Muscle layer of duodenum (tissue), 2 donors: ENCODE results near the gene CIROP.
A peak's percentile ranks its signal among the peaks of the same experiment; 100 is the strongest.

Experiments used
- H3K27ac ChIP-seq: one replicate; pipeline ENCODE4 v1.7.0; 2013; ENCODE audit warnings: mild to moderate bottlenecking, low read length
- H3K27me3 ChIP-seq: one replicate; pipeline ENCODE4 v1.7.0; 2013; ENCODE audit warnings: low read depth, mild to moderate bottlenecking, control low read depth, low read length
- H3K36me3 ChIP-seq, 2 donors: one replicate each; pipeline ENCODE4 v1.7.0; 2013; ENCODE audit warnings: low read length in 2 of 2, control low read depth in 1 of 2, mild to moderate bottlenecking in 1 of 2; ENCODE audit not compliant: insufficient read depth in 2 of 2, control insufficient read depth in 1 of 2
- H3K4me1 ChIP-seq, 2 donors: one replicate each; pipeline ENCODE4 v1.7.0; 2013; ENCODE audit warnings: low read length in 2 of 2, mild to moderate bottlenecking in 2 of 2, control low read depth in 1 of 2, moderate library complexity in 1 of 2; ENCODE audit not compliant: insufficient read depth in 2 of 2, control insufficient read depth in 1 of 2
- H3K4me3 ChIP-seq, 2 donors: one replicate each; pipeline ENCODE4 v1.7.0; 2013; ENCODE audit warnings: low read length in 2 of 2, low read depth in 1 of 2, mild to moderate bottlenecking in 1 of 2
- H3K9me3 ChIP-seq, 2 donors: one replicate each; pipeline ENCODE4 v1.7.0; 2013; ENCODE audit warnings: low read length in 2 of 2, control low read depth in 1 of 2, mild to moderate bottlenecking in 1 of 2; ENCODE audit not compliant: control insufficient read depth in 1 of 2
- donor health status: healthy.

Gene CIROP

GRCh38 chr14:23129759-23130316 lies 25.0 kb upstream of the CIROP start:
- H3K36me3 ChIP-seq: peaks cover 8 to 24% of the 10 kb centered on the region in 2 donors
- H3K4me3 ChIP-seq: no peak overlapping the region
- no peak overlapping the region for H3K27ac ChIP-seq
- no peaks in the 10 kb centered on the region for H3K9me3 ChIP-seq
- peaks cover 0 to 6% of the 10 kb centered on the region in 2 donors for H3K4me1 ChIP-seq
- H3K27me3 ChIP-seq: no peaks in the 10 kb centered on the region

GRCh38 chr14:23128969-23129758 lies 24.4 kb upstream of the CIROP start:
- no peak overlapping the region for H3K27ac ChIP-seq
- H3K4me3 ChIP-seq: no peak overlapping the region
- H3K27me3 ChIP-seq: no peaks in the 10 kb centered on the region
- H3K4me1 ChIP-seq: peaks cover 0 to 6% of the 10 kb centered on the region in 2 donors
- peaks cover 8 to 24% of the 10 kb centered on the region in 2 donors for H3K36me3 ChIP-seq
- no peaks in the 10 kb centered on the region for H3K9me3 ChIP-seq

- Histone ChIP-seq H3K36me3 (peaks cover 8 to 24% of the 10 kb centered on the region in 2 donors), H3K4me1 (peaks cover 0 to 6% of the 10 kb centered on the region in 2 donors), H3K9me3 (no peaks in the 10 kb centered on the region), H3K27me3 (no peaks in the 10 kb centered on the region), H3K4me3 (no peak overlapping the region), H3K27ac (no peak overlapping the region)
Measured at GRCh38 chr14:23127861-23128260, 23.1 kb upstream of the CIROP start.

- H3K4me1 ChIP-seq: peaks cover 0 to 6% of the 10 kb centered on the region in 2 donors
- H3K36me3 ChIP-seq: peaks cover 8 to 22% of the 10 kb centered on the region in 2 donors
- H3K27ac ChIP-seq: no peak overlapping the region
- H3K27me3 ChIP-seq: no peaks in the 10 kb centered on the region
- no peak overlapping the region for H3K4me3 ChIP-seq
- H3K9me3 ChIP-seq: no peaks in the 10 kb centered on the region
Measured at GRCh38 chr14:23126548-23127278, 21.9 kb upstream of the CIROP start.

- H3K27ac ChIP-seq: no peak overlapping the region
- H3K9me3 ChIP-seq: no peaks in the 10 kb centered on the region
- H3K4me1 ChIP-seq: peaks cover 2 to 8% of the 10 kb centered on the region in 2 donors
- H3K27me3 ChIP-seq: no peaks in the 10 kb centered on the region
- peaks cover 4 to 22% of the 10 kb centered on the region in 2 donors for H3K36me3 ChIP-seq
- H3K4me3 ChIP-seq: no peak overlapping the region
Measured at GRCh38 chr14:23125933-23126524, 21.2 kb upstream of the CIROP start.

GRCh38 chr14:23125011-23125410 lies 20.2 kb upstream of the CIROP start:
- no peaks in the 10 kb centered on the region for H3K27me3 ChIP-seq
- peaks cover 2 to 7% of the 10 kb centered on the region in 2 donors for H3K4me1 ChIP-seq
- H3K9me3 ChIP-seq: no peaks in the 10 kb centered on the region
- H3K27ac ChIP-seq: no peak overlapping the region
- peaks cover 4 to 20% of the 10 kb centered on the region in 2 donors for H3K36me3 ChIP-seq
- H3K4me3 ChIP-seq: no peak overlapping the region

- Histone ChIP-seq H3K27ac (no peak overlapping the region), H3K4me1 (peaks cover 2 to 7% of the 10 kb centered on the region in 2 donors)
Measured at GRCh38 chr14:23124337-23124954, 19.7 kb upstream of the CIROP start.

GRCh38 chr14:23123419-23123818 lies 18.6 kb upstream of the CIROP start:
- H3K27ac ChIP-seq: no peak overlapping the region
- H3K27me3 ChIP-seq: no peaks in the 10 kb centered on the region
- H3K4me3 ChIP-seq: no peak overlapping the region
- peaks cover 2 to 7% of the 10 kb centered on the region in 2 donors for H3K4me1 ChIP-seq
- H3K36me3 ChIP-seq: peaks cover 3 to 9% of the 10 kb centered on the region in 2 donors
- H3K9me3 ChIP-seq: no peaks in the 10 kb centered on the region

More at GRCh38 chr14:23124337-23124954, 19.7 kb upstream of the CIROP start:
- H3K27me3 ChIP-seq: no peaks in the 10 kb centered on the region
- no peaks in the 10 kb centered on the region for H3K9me3 ChIP-seq
- peaks cover 4 to 16% of the 10 kb centered on the region in 2 donors for H3K36me3 ChIP-seq
- H3K4me3 ChIP-seq: no peak overlapping the region

- Histone ChIP-seq H3K4me1 (peaks cover 2 to 7% of the 10 kb centered on the region in 2 donors), H3K27me3 (no peaks in the 10 kb centered on the region), H3K27ac (no peak overlapping the region), H3K4me3 (no peak overlapping the region), H3K9me3 (no peaks in the 10 kb centered on the region), H3K36me3 (no peaks in the 10 kb centered on the region)
Measured at GRCh38 chr14:23122086-23122485, 17.3 kb upstream of the CIROP start.

GRCh38 chr14:23121361-23121771 lies 16.6 kb upstream of the CIROP start:
- Histone ChIP-seq H3K36me3 (no peaks in the 10 kb centered on the region), H3K27me3 (no peaks in the 10 kb centered on the region), H3K4me1 (peaks cover 2 to 7% of the 10 kb centered on the region in 2 donors), H3K9me3 (no peaks in the 10 kb centered on the region), H3K4me3 (no peak overlapping the region), H3K27ac (peak overlapping the region; percentile 19)
